Loucy (cell line): ENCODE data around the gene BSN.

Source experiments
- H2AFZ ChIP-seq: fragments of 200-600 bp; sonication (generic); 2 replicates; pipeline ENCODE4 v1.6.0; 2016; ENCODE audit warnings: antibody characterized with exemption, mild to moderate bottlenecking, low read length, moderate library complexity
- H3F3A ChIP-seq: fragments of 200-600 bp; 2 replicates; pipeline ENCODE4 v1.6.0; 2016; ENCODE audit warnings: antibody characterized with exemption, low read depth, mild to moderate bottlenecking
- H3K27me3 ChIP-seq: fragments of 200-600 bp; sonication (generic); 2 replicates; pipeline ENCODE4 v1.6.1; 2014; ENCODE audit warnings: low read length, mild to moderate bottlenecking; ENCODE audit not compliant: insufficient read depth, poor library complexity, severe bottlenecking
- H3K36me3 ChIP-seq: fragments of 200-600 bp; sonication (generic); 2 replicates; pipeline ENCODE4 v1.6.1; 2016; ENCODE audit warnings: low read length; ENCODE audit not compliant: insufficient read depth
- H3K4me1 ChIP-seq: fragments of 200-600 bp; sonication (generic); 2 replicates; pipeline ENCODE4 v1.5.1; 2014; ENCODE audit warnings: low read length, mild to moderate bottlenecking; ENCODE audit not compliant: insufficient read depth, poor library complexity, severe bottlenecking
- H3K4me2 ChIP-seq: fragments of 200-600 bp; sonication (generic); 2 replicates; pipeline ENCODE4 v1.6.0; 2014; ENCODE audit warnings: antibody characterized with exemption, low read length, low read depth, mild to moderate bottlenecking; ENCODE audit not compliant: poor library complexity, severe bottlenecking
- H3K4me3 ChIP-seq: fragments of 200-600 bp; sonication (generic); 2 replicates; pipeline ENCODE4 v1.5.1; 2014; ENCODE audit warnings: low read length, mild to moderate bottlenecking, mixed read lengths; ENCODE audit not compliant: poor library complexity, severe bottlenecking
- H3K79me2 ChIP-seq: fragments of 200-600 bp; sonication (generic); 2 replicates; pipeline ENCODE4 v1.6.1; 2014; ENCODE audit warnings: low read length; ENCODE audit not compliant: insufficient read depth
- H3K9ac ChIP-seq: fragments of 200-600 bp; sonication (generic); 2 replicates; pipeline ENCODE4 v1.6.0; 2014; ENCODE audit warnings: mild to moderate bottlenecking, low read depth, low read length, moderate library complexity; ENCODE audit not compliant: poor library complexity, severe bottlenecking
- H3K9me2 ChIP-seq: fragments of 200-600 bp; sonication (generic); replicated peaks from 2 replicates; pipeline ENCODE4 v1.6.1; 2016; ENCODE audit warnings: low read depth, low read length, mixed read lengths
- H3K9me3 ChIP-seq: fragments of 200-600 bp; sonication (generic); 2 replicates; pipeline ENCODE4 v1.6.1; 2014; ENCODE audit warnings: mild to moderate bottlenecking, antibody characterized with exemption, low read length, low read depth; ENCODE audit not compliant: insufficient read depth
- H4K20me1 ChIP-seq: fragments of 200-600 bp; sonication (generic); 2 replicates; pipeline ENCODE4 v1.6.0; 2014; ENCODE audit warnings: antibody characterized with exemption, low read length, mild to moderate bottlenecking; ENCODE audit not compliant: insufficient read depth, poor library complexity, severe bottlenecking
- EZH2phosphoT487 ChIP-seq: fragments of 200-600 bp; IDR thresholded peaks from 2 replicates; pipeline ENCODE4 v1.6.1; 2018; ENCODE audit warnings: antibody characterized with exemption, mild to moderate bottlenecking, moderate library complexity, borderline replicate concordance
- TF ChIP-seq, protein P1 (sequence below): fragments of 200-600 bp; sonication (generic); conservative IDR thresholded peaks from 2 replicates; pipeline ENCODE4 v1.5.1; 2014; ENCODE audit warnings: mild to moderate bottlenecking, antibody characterized with exemption, low read length

BSN gene

DNA sequence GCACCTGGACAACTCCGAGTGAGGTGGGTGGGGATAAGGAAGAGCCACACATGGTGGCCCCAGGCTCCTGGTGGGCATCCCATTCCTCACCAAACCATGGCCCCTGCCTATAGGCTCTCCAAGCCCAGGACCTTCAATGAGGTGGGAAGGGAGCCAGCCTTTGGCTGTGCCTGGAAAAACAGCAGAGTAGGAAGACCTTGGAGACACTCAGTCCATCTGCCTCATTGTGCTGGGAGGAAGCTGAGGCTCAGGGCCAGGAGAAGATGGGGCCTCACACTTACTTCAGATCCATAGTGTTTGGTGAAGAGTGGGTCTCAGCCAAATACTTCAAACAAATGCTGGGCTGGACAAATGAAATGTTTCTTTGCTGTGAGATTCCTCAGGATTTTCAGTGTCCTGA, 72.5 kb downstream of the BSN start:
- H3F3A ChIP-seq = no peaks in the 10 kb centered on the region
- H3K4me2 ChIP-seq = no peak overlapping the region
- H3K79me2 ChIP-seq = no peaks in the 10 kb centered on the region
- H3K9me2 ChIP-seq = no peaks in the 10 kb centered on the region
- H4K20me1 ChIP-seq = no peaks in the 10 kb centered on the region
- no peak overlapping the region for H2AFZ ChIP-seq
- no peak overlapping the region for H3K9ac ChIP-seq
- no peaks in the 10 kb centered on the region; the same call in 1 of the 2 replicates for H3K9me3 ChIP-seq
- no peaks in the 10 kb centered on the region for H3K27me3 ChIP-seq
- H3K36me3 ChIP-seq = no peaks in the 10 kb centered on the region
- H3K4me3 ChIP-seq = no peak overlapping the region
- TF ChIP-seq EZH2phosphoT487 = no peak
- TF ChIP-seq, protein P1, sequence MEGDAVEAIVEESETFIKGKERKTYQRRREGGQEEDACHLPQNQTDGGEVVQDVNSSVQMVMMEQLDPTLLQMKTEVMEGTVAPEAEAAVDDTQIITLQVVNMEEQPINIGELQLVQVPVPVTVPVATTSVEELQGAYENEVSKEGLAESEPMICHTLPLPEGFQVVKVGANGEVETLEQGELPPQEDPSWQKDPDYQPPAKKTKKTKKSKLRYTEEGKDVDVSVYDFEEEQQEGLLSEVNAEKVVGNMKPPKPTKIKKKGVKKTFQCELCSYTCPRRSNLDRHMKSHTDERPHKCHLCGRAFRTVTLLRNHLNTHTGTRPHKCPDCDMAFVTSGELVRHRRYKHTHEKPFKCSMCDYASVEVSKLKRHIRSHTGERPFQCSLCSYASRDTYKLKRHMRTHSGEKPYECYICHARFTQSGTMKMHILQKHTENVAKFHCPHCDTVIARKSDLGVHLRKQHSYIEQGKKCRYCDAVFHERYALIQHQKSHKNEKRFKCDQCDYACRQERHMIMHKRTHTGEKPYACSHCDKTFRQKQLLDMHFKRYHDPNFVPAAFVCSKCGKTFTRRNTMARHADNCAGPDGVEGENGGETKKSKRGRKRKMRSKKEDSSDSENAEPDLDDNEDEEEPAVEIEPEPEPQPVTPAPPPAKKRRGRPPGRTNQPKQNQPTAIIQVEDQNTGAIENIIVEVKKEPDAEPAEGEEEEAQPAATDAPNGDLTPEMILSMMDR = no peak
- H3K4me1 ChIP-seq = no peaks in the 10 kb centered on the region

DNA sequence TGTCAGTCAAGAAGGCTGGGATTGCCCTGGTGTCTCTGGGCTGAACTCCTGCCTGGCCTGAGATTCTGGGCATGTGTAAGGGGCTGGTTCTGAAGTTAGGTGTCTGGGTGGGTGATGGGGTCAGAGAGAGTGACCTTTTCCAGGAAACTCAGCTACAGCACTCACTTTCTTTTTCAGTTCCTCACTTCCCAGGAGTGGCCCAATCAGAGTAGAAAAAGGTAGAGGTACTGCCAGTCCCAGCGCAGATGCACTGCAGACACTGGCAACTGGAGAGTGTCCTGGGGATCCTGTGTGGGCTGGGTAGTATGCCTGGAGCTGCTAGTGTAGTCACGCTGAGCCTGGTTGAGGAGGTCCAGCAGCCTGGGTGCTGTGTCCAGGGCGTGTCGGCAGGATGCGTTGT, 73.4 kb downstream of the BSN start:
- Histone ChIP-seq H2AFZ (no peak overlapping the region), H3K9ac (no peak overlapping the region), H3K4me2 (no peak overlapping the region), H3K4me3 (no peak overlapping the region), H3K4me1 (no peaks in the 10 kb centered on the region), H3K9me2 (no peaks in the 10 kb centered on the region), H3K27me3 (no peaks in the 10 kb centered on the region), H4K20me1 (no peaks in the 10 kb centered on the region), H3K9me3 (no peaks in the 10 kb centered on the region; the same call in 1 of the 2 replicates), H3K36me3 (no peaks in the 10 kb centered on the region), H3F3A (no peaks in the 10 kb centered on the region), H3K79me2 (no peaks in the 10 kb centered on the region)
- TF ChIP-seq, protein P1 = no peak
- no peak for TF ChIP-seq EZH2phosphoT487

DNA sequence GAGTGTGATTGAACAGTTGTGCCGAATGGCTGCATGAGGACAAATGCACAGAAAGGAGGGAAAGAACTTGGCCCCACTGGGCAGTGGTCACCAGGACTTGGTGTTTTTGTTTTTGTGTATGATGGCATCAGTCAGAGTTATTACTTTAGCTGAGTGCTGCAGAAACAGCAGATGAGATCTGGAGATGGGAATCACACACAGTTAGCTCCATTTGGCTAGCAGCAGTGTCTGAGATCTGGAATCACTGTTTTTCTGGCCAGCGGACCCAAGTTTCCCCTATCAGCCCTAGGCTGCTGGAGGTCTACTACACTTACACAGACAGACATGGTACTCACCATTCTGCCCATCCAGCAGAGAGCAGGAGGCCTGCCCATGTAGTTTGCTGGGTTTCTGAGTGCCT, 74.0 kb downstream of the BSN start:
- H3K9me2 ChIP-seq = no peaks in the 10 kb centered on the region
- no peak overlapping the region for H3K4me3 ChIP-seq
- no peaks in the 10 kb centered on the region; the same call in 1 of the 2 replicates for H3K9me3 ChIP-seq
- no peak overlapping the region for H2AFZ ChIP-seq
- no peak overlapping the region for H3K9ac ChIP-seq
- H3K36me3 ChIP-seq = no peaks in the 10 kb centered on the region
- no peaks in the 10 kb centered on the region for H3K4me1 ChIP-seq
- no peaks in the 10 kb centered on the region for H3F3A ChIP-seq
- no peaks in the 10 kb centered on the region for H3K79me2 ChIP-seq
- no peaks in the 10 kb centered on the region for H4K20me1 ChIP-seq
- no peaks in the 10 kb centered on the region for H3K27me3 ChIP-seq
- H3K4me2 ChIP-seq = no peak overlapping the region
- TF ChIP-seq, protein P1 = no peak
- no peak for TF ChIP-seq EZH2phosphoT487
